SK-N-SH (cell line): Measurements from ENCODE around the gene RBMS3.

Experiments used
- EP300 ChIP-seq, 2 experiments: IDR thresholded peaks; 2 replicates each; pipeline versions ENCODE4 v1.4.0 to v1.6.1; 2012; ENCODE audit warnings: borderline replicate concordance in 1 of 2, low read depth in 1 of 2, low read length in 1 of 2
- EZH2phosphoT487 ChIP-seq: fragments of 200-600 bp; sonication (generic); IDR thresholded peaks from 2 replicates; pipeline ENCODE4 v1.6.1; 2017; ENCODE audit warnings: low read depth, mixed run types, mild to moderate bottlenecking, antibody characterized with exemption, moderate library complexity, borderline replicate concordance
- FOXM1 ChIP-seq: IDR thresholded peaks from 2 replicates; pipeline ENCODE4 v1.4.0; 2012; ENCODE audit warnings: low read depth, mild to moderate bottlenecking
- GABPA ChIP-seq: IDR thresholded peaks from 2 replicates; pipeline ENCODE4 v1.4.0; 2012; ENCODE audit warnings: low read depth, mild to moderate bottlenecking
- GATA2 ChIP-seq: sonication (generic); formaldehyde crosslinking; IDR thresholded peaks from 2 replicates; pipeline ENCODE4 v1.5.0; 2020; ENCODE audit warnings: mild to moderate bottlenecking, missing genetic modification reagents
- JUND ChIP-seq: IDR thresholded peaks from 2 replicates; pipeline ENCODE4 v1.4.0; 2012
- NFIC ChIP-seq: IDR thresholded peaks from 2 replicates; pipeline ENCODE4 v1.4.0; 2012; ENCODE audit warnings: borderline replicate concordance
- POLR2AphosphoS5 ChIP-seq: IDR thresholded peaks from 2 replicates; pipeline ENCODE4 v1.6.1; 2012; ENCODE audit warnings: low read depth, low read length
- RFX5 ChIP-seq: IDR thresholded peaks from 2 replicates; pipeline ENCODE4 v1.6.1; 2012; ENCODE audit warnings: mild to moderate bottlenecking, improper control_type of control experiment, low read length
- TAF1 ChIP-seq: IDR thresholded peaks from 2 replicates; pipeline ENCODE4 v1.6.1; 2012; ENCODE audit warnings: low read depth, mild to moderate bottlenecking, low read length, moderate library complexity, borderline replicate concordance
- USF2 ChIP-seq: fragments of 150-350 bp; IDR thresholded peaks from 2 replicates; pipeline ENCODE4 v1.6.1; 2017; ENCODE audit warnings: antibody characterized with exemption, low read length, low read depth, borderline replicate concordance
- TF ChIP-seq, protein P1 (sequence below): fragments of 200-600 bp; sonication (generic); IDR thresholded peaks from 2 replicates; pipeline ENCODE4 v1.6.1; 2017; ENCODE audit warnings: antibody characterized with exemption, mild to moderate bottlenecking, moderate library complexity
- TF ChIP-seq, protein P2 (sequence below): IDR thresholded peaks from 2 replicates; pipeline ENCODE4 v1.6.1; 2012; ENCODE audit warnings: mild to moderate bottlenecking, low read depth, low read length, moderate library complexity
- TF ChIP-seq, protein P3 (sequence below): IDR thresholded peaks from 2 replicates; pipeline ENCODE4 v1.4.0; 2012; ENCODE audit warnings: low read depth

DNA sequence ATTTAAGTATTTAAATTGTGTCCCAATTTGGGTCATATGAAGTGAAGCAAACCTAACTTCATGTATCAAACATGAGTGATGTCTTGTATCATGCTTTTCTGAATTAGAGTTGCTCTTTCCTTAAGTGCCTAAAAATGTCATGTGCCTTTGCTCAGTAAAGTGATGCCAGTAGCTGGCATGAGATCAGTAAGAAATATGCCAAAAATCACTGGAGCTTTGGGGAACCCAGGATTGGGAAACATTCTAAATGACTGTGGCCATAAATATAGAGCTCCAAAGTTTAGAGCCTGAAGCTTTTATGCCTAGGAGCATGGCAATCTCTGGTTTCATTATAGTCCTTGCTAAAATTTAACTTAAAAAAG is 33.8 kb downstream of the RBMS3 start:
- TF ChIP-seq, protein P1, sequence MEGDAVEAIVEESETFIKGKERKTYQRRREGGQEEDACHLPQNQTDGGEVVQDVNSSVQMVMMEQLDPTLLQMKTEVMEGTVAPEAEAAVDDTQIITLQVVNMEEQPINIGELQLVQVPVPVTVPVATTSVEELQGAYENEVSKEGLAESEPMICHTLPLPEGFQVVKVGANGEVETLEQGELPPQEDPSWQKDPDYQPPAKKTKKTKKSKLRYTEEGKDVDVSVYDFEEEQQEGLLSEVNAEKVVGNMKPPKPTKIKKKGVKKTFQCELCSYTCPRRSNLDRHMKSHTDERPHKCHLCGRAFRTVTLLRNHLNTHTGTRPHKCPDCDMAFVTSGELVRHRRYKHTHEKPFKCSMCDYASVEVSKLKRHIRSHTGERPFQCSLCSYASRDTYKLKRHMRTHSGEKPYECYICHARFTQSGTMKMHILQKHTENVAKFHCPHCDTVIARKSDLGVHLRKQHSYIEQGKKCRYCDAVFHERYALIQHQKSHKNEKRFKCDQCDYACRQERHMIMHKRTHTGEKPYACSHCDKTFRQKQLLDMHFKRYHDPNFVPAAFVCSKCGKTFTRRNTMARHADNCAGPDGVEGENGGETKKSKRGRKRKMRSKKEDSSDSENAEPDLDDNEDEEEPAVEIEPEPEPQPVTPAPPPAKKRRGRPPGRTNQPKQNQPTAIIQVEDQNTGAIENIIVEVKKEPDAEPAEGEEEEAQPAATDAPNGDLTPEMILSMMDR: no peak
- TF ChIP-seq, protein P2, sequence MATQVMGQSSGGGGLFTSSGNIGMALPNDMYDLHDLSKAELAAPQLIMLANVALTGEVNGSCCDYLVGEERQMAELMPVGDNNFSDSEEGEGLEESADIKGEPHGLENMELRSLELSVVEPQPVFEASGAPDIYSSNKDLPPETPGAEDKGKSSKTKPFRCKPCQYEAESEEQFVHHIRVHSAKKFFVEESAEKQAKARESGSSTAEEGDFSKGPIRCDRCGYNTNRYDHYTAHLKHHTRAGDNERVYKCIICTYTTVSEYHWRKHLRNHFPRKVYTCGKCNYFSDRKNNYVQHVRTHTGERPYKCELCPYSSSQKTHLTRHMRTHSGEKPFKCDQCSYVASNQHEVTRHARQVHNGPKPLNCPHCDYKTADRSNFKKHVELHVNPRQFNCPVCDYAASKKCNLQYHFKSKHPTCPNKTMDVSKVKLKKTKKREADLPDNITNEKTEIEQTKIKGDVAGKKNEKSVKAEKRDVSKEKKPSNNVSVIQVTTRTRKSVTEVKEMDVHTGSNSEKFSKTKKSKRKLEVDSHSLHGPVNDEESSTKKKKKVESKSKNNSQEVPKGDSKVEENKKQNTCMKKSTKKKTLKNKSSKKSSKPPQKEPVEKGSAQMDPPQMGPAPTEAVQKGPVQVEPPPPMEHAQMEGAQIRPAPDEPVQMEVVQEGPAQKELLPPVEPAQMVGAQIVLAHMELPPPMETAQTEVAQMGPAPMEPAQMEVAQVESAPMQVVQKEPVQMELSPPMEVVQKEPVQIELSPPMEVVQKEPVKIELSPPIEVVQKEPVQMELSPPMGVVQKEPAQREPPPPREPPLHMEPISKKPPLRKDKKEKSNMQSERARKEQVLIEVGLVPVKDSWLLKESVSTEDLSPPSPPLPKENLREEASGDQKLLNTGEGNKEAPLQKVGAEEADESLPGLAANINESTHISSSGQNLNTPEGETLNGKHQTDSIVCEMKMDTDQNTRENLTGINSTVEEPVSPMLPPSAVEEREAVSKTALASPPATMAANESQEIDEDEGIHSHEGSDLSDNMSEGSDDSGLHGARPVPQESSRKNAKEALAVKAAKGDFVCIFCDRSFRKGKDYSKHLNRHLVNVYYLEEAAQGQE: no peak
- TF ChIP-seq GABPA (no peak), POLR2AphosphoS5 (no peak), EZH2phosphoT487 (no peak), RFX5 (no peak), EP300 (IDR thresholded peaks at IDR 0.05; ENCODE audit: borderline replicate concordance in 1 of 2, low read depth in 1 of 2, low read length in 1 of 2) (no peak), JUND (no peak), USF2 (no peak), TAF1 (no peak), NFIC (no peak), GATA2 (CRISPR knock-in tag) (no peak), FOXM1 (no peak)
- TF ChIP-seq, protein P3, sequence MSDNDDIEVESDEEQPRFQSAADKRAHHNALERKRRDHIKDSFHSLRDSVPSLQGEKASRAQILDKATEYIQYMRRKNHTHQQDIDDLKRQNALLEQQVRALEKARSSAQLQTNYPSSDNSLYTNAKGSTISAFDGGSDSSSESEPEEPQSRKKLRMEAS: no peak
